Measurements from ENCODE around the gene TRIO.

The TRIO gene

DNA sequence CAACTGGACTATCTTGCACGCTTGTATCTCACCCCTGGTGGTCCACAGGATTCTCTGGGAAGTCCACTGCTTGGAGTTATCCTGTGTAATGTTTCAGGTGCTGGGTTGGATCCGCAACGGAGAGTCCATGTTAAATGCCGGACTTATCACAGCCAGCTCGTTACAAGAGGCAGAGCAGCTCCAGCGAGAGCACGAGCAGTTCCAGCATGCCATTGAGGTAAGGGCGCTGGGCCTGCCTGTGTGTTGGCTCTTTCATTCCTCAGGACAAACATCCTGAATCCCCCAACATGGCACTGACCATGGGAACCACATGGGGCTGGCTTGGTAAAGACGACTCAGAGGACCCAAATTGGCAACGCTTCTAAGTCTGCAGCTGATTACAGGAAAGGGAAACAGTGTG is 223.6 kb downstream of the TRIO start:
- peaks cover 3% of the 10 kb centered on the region; the same call in 1 of the 2 replicates for H3K36me3 ChIP-seq (replicated peaks; ENCODE audit: insufficient read depth, low read length)
- H3F3A ChIP-seq (ENCODE audit: insufficient read depth, low read length), result no peaks in the 10 kb centered on the region
- H2AFZ ChIP-seq (ENCODE audit: low read length), result no peak overlapping the region
- TF ChIP-seq EZH2 (optimal IDR thresholded peaks at IDR 0.05; ENCODE audit: low read depth, low read length), result no peak
- TF ChIP-seq, protein P1, sequence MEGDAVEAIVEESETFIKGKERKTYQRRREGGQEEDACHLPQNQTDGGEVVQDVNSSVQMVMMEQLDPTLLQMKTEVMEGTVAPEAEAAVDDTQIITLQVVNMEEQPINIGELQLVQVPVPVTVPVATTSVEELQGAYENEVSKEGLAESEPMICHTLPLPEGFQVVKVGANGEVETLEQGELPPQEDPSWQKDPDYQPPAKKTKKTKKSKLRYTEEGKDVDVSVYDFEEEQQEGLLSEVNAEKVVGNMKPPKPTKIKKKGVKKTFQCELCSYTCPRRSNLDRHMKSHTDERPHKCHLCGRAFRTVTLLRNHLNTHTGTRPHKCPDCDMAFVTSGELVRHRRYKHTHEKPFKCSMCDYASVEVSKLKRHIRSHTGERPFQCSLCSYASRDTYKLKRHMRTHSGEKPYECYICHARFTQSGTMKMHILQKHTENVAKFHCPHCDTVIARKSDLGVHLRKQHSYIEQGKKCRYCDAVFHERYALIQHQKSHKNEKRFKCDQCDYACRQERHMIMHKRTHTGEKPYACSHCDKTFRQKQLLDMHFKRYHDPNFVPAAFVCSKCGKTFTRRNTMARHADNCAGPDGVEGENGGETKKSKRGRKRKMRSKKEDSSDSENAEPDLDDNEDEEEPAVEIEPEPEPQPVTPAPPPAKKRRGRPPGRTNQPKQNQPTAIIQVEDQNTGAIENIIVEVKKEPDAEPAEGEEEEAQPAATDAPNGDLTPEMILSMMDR (IDR thresholded peaks at IDR 0.05; ENCODE audit: low read length), result no peak
- no peak for TF ChIP-seq EZH2phosphoT487 (IDR thresholded peaks at IDR 0.05; ENCODE audit: low read length)
- no peak overlapping the region for H3K9ac ChIP-seq (ENCODE audit: low read length)
- no peaks in the 10 kb centered on the region for H3K9me2 ChIP-seq (replicated peaks; ENCODE audit: insufficient read depth, low read length)
- no peak overlapping the region for H3K4me2 ChIP-seq (ENCODE audit: low read depth, low read length)
- no peak for DNase-seq
- no peaks in the 10 kb centered on the region for H3K9me3 ChIP-seq (replicated peaks; ENCODE audit: insufficient read depth, low read length)
- H3K27me3 ChIP-seq (replicated peaks; ENCODE audit: insufficient read depth, low read length), result no peaks in the 10 kb centered on the region
- H3K4me1 ChIP-seq (ENCODE audit: low read length), result no peaks in the 10 kb centered on the region
- no peaks in the 10 kb centered on the region for H4K20me1 ChIP-seq (ENCODE audit: insufficient read depth, low read length)
- no peaks in the 10 kb centered on the region for H3K79me2 ChIP-seq (ENCODE audit: low read length)
- H3K27ac ChIP-seq (ENCODE audit: low read length), result no peak overlapping the region
- no peak overlapping the region for H3K4me3 ChIP-seq (ENCODE audit: low read length)

DNA sequence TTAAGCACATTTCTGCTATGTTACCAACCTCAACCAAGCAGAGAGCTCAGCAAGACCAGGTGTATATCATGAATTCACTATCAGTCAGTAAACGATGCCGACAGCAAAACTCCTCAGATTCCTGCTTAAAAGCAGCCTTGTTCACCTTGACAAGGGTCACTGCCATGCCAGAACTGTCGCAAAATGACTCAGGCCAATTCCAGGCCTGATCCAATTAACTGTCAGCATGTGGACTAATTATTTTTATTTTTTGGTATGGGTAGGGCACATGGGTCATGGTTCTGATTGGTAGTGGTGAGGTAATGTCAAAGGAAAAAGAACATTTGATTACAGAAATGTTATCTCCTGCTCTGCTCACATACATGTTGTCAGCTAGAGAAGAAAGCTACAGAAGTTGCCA is 224.2 kb downstream of the TRIO start:
- no peaks in the 10 kb centered on the region for H3K9me2 ChIP-seq (replicated peaks; ENCODE audit: insufficient read depth, low read length)
- no peaks in the 10 kb centered on the region for H3K79me2 ChIP-seq (ENCODE audit: low read length)
- TF ChIP-seq, protein P1 (IDR thresholded peaks at IDR 0.05; ENCODE audit: low read length), result no peak
- TF ChIP-seq EZH2 (optimal IDR thresholded peaks at IDR 0.05; ENCODE audit: low read depth, low read length), result no peak
- TF ChIP-seq EZH2phosphoT487 (IDR thresholded peaks at IDR 0.05; ENCODE audit: low read length), result no peak
- H3K4me3 ChIP-seq (ENCODE audit: low read length), result no peak overlapping the region
- H3K27me3 ChIP-seq (replicated peaks; ENCODE audit: insufficient read depth, low read length), result no peaks in the 10 kb centered on the region
- H2AFZ ChIP-seq (ENCODE audit: low read length), result no peak overlapping the region
- no peaks in the 10 kb centered on the region for H3K4me1 ChIP-seq (ENCODE audit: low read length)
- H3K36me3 ChIP-seq (replicated peaks; ENCODE audit: insufficient read depth, low read length), result peaks cover 3% of the 10 kb centered on the region; the same call in 1 of the 2 replicates
- H3K4me2 ChIP-seq (ENCODE audit: low read depth, low read length), result no peak overlapping the region
- H4K20me1 ChIP-seq (ENCODE audit: insufficient read depth, low read length), result no peaks in the 10 kb centered on the region
- DNase-seq, result no peak
- H3K9me3 ChIP-seq (replicated peaks; ENCODE audit: insufficient read depth, low read length), result no peaks in the 10 kb centered on the region
- no peaks in the 10 kb centered on the region for H3F3A ChIP-seq (ENCODE audit: insufficient read depth, low read length)
- H3K9ac ChIP-seq (ENCODE audit: low read length), result no peak overlapping the region
- H3K27ac ChIP-seq (ENCODE audit: low read length), result no peak overlapping the region

DNA sequence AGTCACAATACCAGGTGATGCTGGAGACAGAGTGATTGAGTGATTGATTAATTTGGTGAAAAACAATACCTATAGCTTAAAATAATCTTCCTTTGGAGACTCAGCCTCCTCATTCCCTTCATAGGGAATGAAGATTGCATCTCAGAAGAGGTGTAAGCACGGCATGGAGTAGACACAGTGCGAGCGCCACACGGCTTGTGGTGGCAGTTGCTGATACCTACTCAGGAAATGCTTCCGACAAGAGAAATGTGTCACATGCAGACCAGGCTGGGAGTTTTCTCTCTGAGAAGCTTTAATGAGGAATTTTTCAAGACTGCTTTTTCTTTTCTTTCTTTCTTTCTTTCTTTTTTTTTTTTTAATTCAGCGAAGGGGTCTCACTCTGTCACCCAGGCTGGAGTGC is 226.6 kb downstream of the TRIO start:
- no peak overlapping the region for H3K9ac ChIP-seq (ENCODE audit: low read length)
- no peak overlapping the region for H2AFZ ChIP-seq (ENCODE audit: low read length)
- H3K9me2 ChIP-seq (replicated peaks; ENCODE audit: insufficient read depth, low read length), result no peaks in the 10 kb centered on the region
- no peaks in the 10 kb centered on the region for H3F3A ChIP-seq (ENCODE audit: insufficient read depth, low read length)
- no peaks in the 10 kb centered on the region for H3K27me3 ChIP-seq (replicated peaks; ENCODE audit: insufficient read depth, low read length)
- DNase-seq, result no peak
- H3K27ac ChIP-seq (ENCODE audit: low read length), result no peak overlapping the region
- H4K20me1 ChIP-seq (ENCODE audit: insufficient read depth, low read length), result no peaks in the 10 kb centered on the region
- no peaks in the 10 kb centered on the region for H3K4me1 ChIP-seq (ENCODE audit: low read length)
- peaks cover 3% of the 10 kb centered on the region; the same call in 1 of the 2 replicates for H3K36me3 ChIP-seq (replicated peaks; ENCODE audit: insufficient read depth, low read length)
- no peaks in the 10 kb centered on the region for H3K9me3 ChIP-seq (replicated peaks; ENCODE audit: insufficient read depth, low read length)
- H3K4me3 ChIP-seq (ENCODE audit: low read length), result no peak overlapping the region
- H3K4me2 ChIP-seq (ENCODE audit: low read depth, low read length), result no peak overlapping the region
- no peaks in the 10 kb centered on the region for H3K79me2 ChIP-seq (ENCODE audit: low read length)
- TF ChIP-seq, protein P1 (IDR thresholded peaks at IDR 0.05; ENCODE audit: low read length), result no peak
- TF ChIP-seq EZH2phosphoT487 (IDR thresholded peaks at IDR 0.05; ENCODE audit: low read length) (no peak), EZH2 (optimal IDR thresholded peaks at IDR 0.05; ENCODE audit: low read depth, low read length) (no peak)
